PC-3 (cell line): ENCODE data around the gene PYROXD2. TPM values are rescaled to one million over a fixed set of nuclear protein-coding genes. Genes with fewer than 3 reads are reported as not detected.
"Not testable (repeated sequence)": the region's sequence is repeated elsewhere in the genome, so short reads cannot be mapped to it uniquely, and the experiment has no call there.

Experiments
- ATAC-seq: fragments of 200-7000 bp; cut with Tn5 transposase; 2 replicates; pipeline ENCODE4 v1.9.1; 2020; ENCODE audit warnings: mild to moderate bottlenecking, moderate library complexity
- BruUV-seq: library from RNA; stranded (reverse); fragments of 400-500 nt; replicated peaks from 2 replicates; lab custom pipeline; 2021; lab: Mats Ljungman, UMichigan
- CTCF ChIA-PET: fragments of 300-600 bp; sonication (Branson Sonifier 250); formaldehyde crosslinking; loops from one replicate; lab custom pipeline; 2022; ENCODE audit warnings: antibody characterized with exemption; lab: Charles Lee
- POLR2A ChIA-PET: fragments of 300-600 bp; sonication (Branson Sonifier 250); formaldehyde crosslinking; loops from one replicate; lab custom pipeline; 2022; ENCODE audit warnings: antibody characterized with exemption; ENCODE audit not compliant: unreplicated experiment; lab: Charles Lee
- DNase-seq: peaks from one replicate; pipeline ENCODE4 v3.0.0-alpha.2; 2015
- H2AFZ ChIP-seq: fragments of 300-600 bp; sonication (generic); 2 replicates; pipeline ENCODE4 v1.6.0; 2016; ENCODE audit warnings: antibody characterized with exemption, low read length
- H3F3A ChIP-seq: fragments of 300-600 bp; sonication (generic); one replicate; pipeline ENCODE4 v1.6.0; 2017; ENCODE audit warnings: antibody characterized with exemption, low read length, control low read depth, mild to moderate bottlenecking; ENCODE audit not compliant: unreplicated experiment
- H3K27ac ChIP-seq: fragments of 300-600 bp; sonication (generic); 2 replicates; pipeline ENCODE4 v1.5.1; 2016; ENCODE audit warnings: mild to moderate bottlenecking, low read length
- H3K27me3 ChIP-seq: fragments of 300-600 bp; sonication (generic); 2 replicates; pipeline ENCODE4 v1.6.1; 2016; ENCODE audit warnings: low read length, mixed read lengths
- H3K36me3 ChIP-seq: fragments of 300-600 bp; sonication (generic); 2 replicates; pipeline ENCODE4 v1.6.1; 2016; ENCODE audit warnings: low read depth, mixed run types, low read length, mixed read lengths
- H3K4me1 ChIP-seq: fragments of 300-600 bp; sonication (generic); 2 replicates; pipeline ENCODE4 v1.5.1; 2016; ENCODE audit warnings: low read length; ENCODE audit not compliant: insufficient read depth
- H3K4me2 ChIP-seq: fragments of 300-600 bp; sonication (generic); 2 replicates; pipeline ENCODE4 v1.6.0; 2016; ENCODE audit warnings: low read length
- H3K4me3 ChIP-seq: fragments of 300-600 bp; sonication (generic); 2 replicates; pipeline ENCODE4 v1.5.1; 2016; ENCODE audit warnings: mild to moderate bottlenecking, low read length, mixed read lengths
- H3K79me2 ChIP-seq: fragments of 300-600 bp; sonication (generic); 2 replicates; pipeline ENCODE4 v1.6.1; 2017; ENCODE audit warnings: low read length, mixed read lengths
- H3K9ac ChIP-seq: fragments of 300-600 bp; sonication (generic); 2 replicates; pipeline ENCODE4 v1.6.0; 2016; ENCODE audit warnings: mild to moderate bottlenecking, low read length
- H3K9me2 ChIP-seq: fragments of 300-600 bp; sonication (generic); replicated peaks from 2 replicates; pipeline ENCODE4 v1.6.1; 2016; ENCODE audit warnings: mixed run types, low read length, mixed read lengths
- H3K9me3 ChIP-seq: fragments of 300-600 bp; sonication (generic); 2 replicates; pipeline ENCODE4 v1.6.1; 2016; ENCODE audit warnings: low read length, mixed read lengths
- H4K20me1 ChIP-seq: fragments of 300-600 bp; sonication (generic); 2 replicates; pipeline ENCODE4 v1.6.1; 2016; ENCODE audit warnings: low read length, mixed read lengths
- CTCF ChIP-seq: fragments of 300-600 bp; sonication (generic); conservative IDR thresholded peaks from 2 replicates; pipeline ENCODE4 v1.5.1; 2017; ENCODE audit warnings: antibody characterized with exemption, low read depth, mild to moderate bottlenecking, low read length
- EZH2 ChIP-seq: fragments of 300-600 bp; sonication (generic); IDR thresholded peaks from one replicate; pipeline ENCODE4 v1.6.1; 2017; ENCODE audit warnings: antibody characterized with exemption, mild to moderate bottlenecking, low read length; ENCODE audit not compliant: unreplicated experiment
- EZH2phosphoT487 ChIP-seq: fragments of 300-600 bp; sonication (generic); IDR thresholded peaks from 2 replicates; pipeline ENCODE4 v1.6.1; 2018; ENCODE audit warnings: mild to moderate bottlenecking, antibody characterized with exemption, low read length, borderline replicate concordance
- intact Hi-C: fragments of 100-400 bp; cut with micrococcal nuclease; formaldehyde crosslinking; loops from 2 replicates; pipeline ENCODE4 v1.9.0; 2023
- total RNA-seq: library from RNA; depleted of rRNA; stranded (reverse); fragments of >200 nt; gene quantifications from 2 replicates; pipeline ENCODE4 v1.2.3, GENCODE V29; 2014

The PYROXD2 gene
- total RNA-seq, 1 experiment from 2014 or later: 3.1 TPM

DNA sequence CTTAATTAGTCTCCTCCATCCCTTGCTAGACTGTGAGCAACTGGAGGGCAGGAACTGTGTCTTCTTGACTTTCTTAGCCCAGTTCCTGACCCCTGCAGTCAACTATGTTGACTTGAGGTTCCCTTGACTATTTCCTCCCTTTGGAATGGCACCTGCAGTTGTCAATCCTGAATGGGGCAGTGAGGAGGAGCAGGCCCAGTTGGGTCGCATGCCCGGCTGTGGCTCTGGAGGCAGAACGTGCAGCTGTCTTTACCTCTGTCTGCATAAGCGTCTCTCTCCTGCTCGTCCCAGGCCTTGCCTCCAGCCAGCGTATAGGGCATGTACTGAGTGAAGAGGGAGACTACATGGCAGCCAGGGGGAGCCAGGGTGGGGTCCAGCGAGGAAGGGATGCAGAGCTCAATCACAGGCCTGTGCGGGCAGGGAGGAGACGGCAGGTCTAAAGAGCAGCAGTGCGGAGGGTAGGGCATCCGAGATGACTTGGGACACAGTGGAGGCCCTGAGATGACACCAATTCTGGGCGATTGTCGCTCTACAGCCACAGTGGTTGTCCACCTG is 26.8 kb downstream of the PYROXD2 start:
- DNase-seq (no peak), ATAC-seq (no peak)
- H3K79me2 ChIP-seq: no peaks in the 10 kb centered on the region
- BruUV-seq: no TSS peak
- no peak overlapping the region for H3K9ac ChIP-seq
- no peak overlapping the region for H3K4me2 ChIP-seq
- no peaks in the 10 kb centered on the region for H3K36me3 ChIP-seq
- no peak overlapping the region for H3K4me3 ChIP-seq
- H2AFZ ChIP-seq: no peak overlapping the region
- no peak overlapping the region for H3K27ac ChIP-seq
- ChIA-PET POLR2A (interaction anchor here (0.7 kb wide), 1 partner anchor 21 kb away, joined by 10 read pairs; no protein-coding TSS in a partner anchor), CTCF (no interaction called here)
- no peaks in the 10 kb centered on the region for H3K27me3 ChIP-seq
- intact Hi-C loops: no loop called here
- TF ChIP-seq EZH2phosphoT487 (no peak), CTCF (no peak), EZH2 (no peak)
- no peaks in the 10 kb centered on the region for H4K20me1 ChIP-seq
- H3K9me3 ChIP-seq: no peaks in the 10 kb centered on the region
- H3K9me2 ChIP-seq: no peaks in the 10 kb centered on the region
- no peaks in the 10 kb centered on the region for H3F3A ChIP-seq
- no peaks in the 10 kb centered on the region for H3K4me1 ChIP-seq

- BruUV-seq: no TSS peak
- TF ChIP-seq EZH2: no peak
- no peak for TF ChIP-seq EZH2phosphoT487
- TF ChIP-seq CTCF: no peak
- Histone ChIP-seq H2AFZ (no peak overlapping the region), H3K79me2 (no peaks in the 10 kb centered on the region), H3K27me3 (no peaks in the 10 kb centered on the region), H3K9me2 (no peaks in the 10 kb centered on the region), H3K4me3 (no peak overlapping the region), H3K9ac (no peak overlapping the region), H3K4me2 (no peak overlapping the region), H3K4me1 (no peaks in the 10 kb centered on the region), H3K27ac (no peak overlapping the region), H3F3A (no peaks in the 10 kb centered on the region), H3K36me3 (no peaks in the 10 kb centered on the region), H3K9me3 (no peaks in the 10 kb centered on the region), H4K20me1 (no peaks in the 10 kb centered on the region)
- POLR2A ChIA-PET: no interaction called here
- DNase-seq (no peak), ATAC-seq (no peak)
- CTCF ChIA-PET: no interaction called here
- intact Hi-C loops: no loop called here
Observed at GRCh38 chr10:98384531-98385133, 30.4 kb downstream of the PYROXD2 start.

- ChIA-PET POLR2A (no interaction called here), CTCF (no interaction called here)
- ATAC-seq: no peak
- no peaks in the 10 kb centered on the region for H3F3A ChIP-seq
- H3K9ac ChIP-seq: no peak overlapping the region
- H3K4me1 ChIP-seq: no peaks in the 10 kb centered on the region
- H3K27ac ChIP-seq: no peak overlapping the region
- TF ChIP-seq EZH2: no peak
- no peak for TF ChIP-seq CTCF
- no peak for TF ChIP-seq EZH2phosphoT487
- H3K79me2 ChIP-seq: no peaks in the 10 kb centered on the region
- no TSS peak for BruUV-seq
- intact Hi-C loops: no loop called here
- no peak overlapping the region for H3K4me3 ChIP-seq
- H3K27me3 ChIP-seq: no peaks in the 10 kb centered on the region
- H4K20me1 ChIP-seq: no peaks in the 10 kb centered on the region
- no peaks in the 10 kb centered on the region for H3K36me3 ChIP-seq
- H3K9me2 ChIP-seq: no peaks in the 10 kb centered on the region
- H2AFZ ChIP-seq: no peak overlapping the region
- no peak overlapping the region for H3K4me2 ChIP-seq
- no peak for DNase-seq
- H3K9me3 ChIP-seq: no peaks in the 10 kb centered on the region
Observed at GRCh38 chr10:98383869-98384268, 31.1 kb downstream of the PYROXD2 start.

DNA sequence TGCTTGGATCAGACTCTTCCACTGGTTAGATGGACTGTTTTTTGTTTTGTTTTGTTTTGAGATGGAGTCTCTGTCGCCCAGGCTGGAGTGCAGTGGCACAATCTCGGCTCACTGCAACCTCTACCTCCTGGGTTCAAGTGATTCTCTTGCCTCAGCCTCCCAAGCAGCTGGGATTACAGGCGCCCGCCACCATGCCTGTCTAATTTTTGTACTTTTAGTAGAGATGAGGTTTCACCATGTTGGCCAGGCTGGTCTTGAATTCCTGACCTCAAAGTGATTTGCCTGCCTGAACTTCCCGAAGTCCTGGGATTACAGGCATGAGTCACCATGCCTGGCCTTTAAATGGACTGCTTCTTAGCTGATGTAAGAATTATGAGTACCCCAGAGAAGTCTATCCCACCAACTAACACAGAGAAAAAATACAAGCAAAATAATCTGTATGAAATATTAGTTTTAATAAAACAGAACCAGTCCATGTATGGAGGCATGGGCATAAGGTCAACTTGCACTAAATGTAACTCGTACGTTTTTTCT is 31.8 kb downstream of the PYROXD2 start:
- peak; percentile 31 for DNase-seq
- peak; percentile 38; the same call in 1 of the 2 replicates for ATAC-seq
- H3K9me3 ChIP-seq, H3K36me3 ChIP-seq, intact Hi-C loops, H3K4me1 ChIP-seq, H3K79me2 ChIP-seq, H3K27ac ChIP-seq, H3K27me3 ChIP-seq, H2AFZ ChIP-seq, H3K9ac ChIP-seq, H3K4me3 ChIP-seq, H3K9me2 ChIP-seq, CTCF ChIA-PET, POLR2A ChIA-PET, H4K20me1 ChIP-seq, H3K4me2 ChIP-seq, BruUV-seq, H3F3A ChIP-seq: not testable (repeated sequence)
